HG03095 (cell line): ENCODE results near the gene OTOS.

ENCODE experiments used
- ATAC-seq: cut with Tn5 transposase; IDR thresholded peaks from one replicate; pipeline ENCODE4 v1.9.1; 2021; ENCODE audit warnings: moderate library complexity; ENCODE audit not compliant: unreplicated experiment

The OTOS gene

DNA sequence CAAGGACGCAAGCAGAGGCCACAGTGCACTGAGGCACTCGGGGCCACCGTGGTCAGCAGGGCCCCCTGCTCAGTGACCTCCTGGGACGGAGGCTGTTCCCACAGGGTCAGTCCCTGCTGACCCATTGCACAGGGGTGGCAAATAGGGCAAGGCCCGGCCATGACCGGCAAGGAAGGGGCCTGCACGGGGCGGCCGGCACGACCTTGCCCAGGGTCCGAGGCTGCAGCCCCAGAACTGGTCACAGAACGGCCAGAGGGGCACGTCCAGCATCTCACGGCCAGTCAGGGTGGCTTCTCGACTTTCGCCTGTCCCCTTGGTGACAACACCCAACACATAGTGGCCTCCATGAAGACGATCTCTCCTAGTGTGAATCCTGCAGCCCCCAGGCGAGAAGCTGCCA, 27.6 kb upstream of the OTOS start:
- no peak for ATAC-seq

GRCh38 chr2:240167588-240167880, 27.1 kb upstream of the OTOS start:
- no peak for ATAC-seq

DNA sequence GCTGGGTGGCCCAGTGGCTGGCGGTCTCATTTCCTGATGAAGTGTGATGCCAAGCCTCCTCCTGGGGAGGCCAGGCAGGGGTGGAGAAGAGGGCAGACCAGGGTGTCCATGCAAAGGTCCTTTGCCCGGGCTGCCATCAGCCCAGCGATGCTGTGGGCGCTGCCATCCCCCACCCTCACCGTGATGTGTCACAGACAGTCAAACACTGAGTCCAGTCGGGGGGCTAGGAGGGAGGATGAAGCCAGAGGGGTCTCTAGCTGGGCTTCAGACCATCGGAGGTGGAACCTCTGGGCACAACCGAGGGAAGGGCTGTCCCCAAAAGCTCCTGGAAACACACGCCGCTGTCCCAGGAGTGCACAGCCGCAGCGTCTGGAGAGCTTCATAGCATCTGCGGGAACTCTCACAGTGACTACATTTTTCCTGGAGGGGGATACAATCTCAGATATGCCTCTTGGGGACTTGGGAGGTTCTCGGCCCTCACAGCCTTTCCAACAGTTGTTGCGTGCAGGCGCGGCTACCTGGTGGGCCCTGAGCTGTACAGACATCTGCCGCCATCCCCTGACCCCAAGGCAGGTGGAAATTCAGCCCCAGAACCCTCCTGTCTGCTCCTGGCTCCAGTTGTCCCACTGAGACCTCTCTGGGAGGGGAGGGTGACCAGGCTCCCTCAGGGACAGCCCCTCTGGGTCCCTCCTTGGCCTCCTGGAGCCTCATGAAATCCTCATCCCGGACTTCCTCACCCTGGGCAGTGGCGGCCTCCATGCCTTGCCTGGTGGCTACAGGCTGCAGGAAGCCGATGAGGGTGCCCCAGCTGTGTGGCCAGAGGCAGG, 26.5 kb upstream of the OTOS start:
- ATAC-seq, result no peak

DNA sequence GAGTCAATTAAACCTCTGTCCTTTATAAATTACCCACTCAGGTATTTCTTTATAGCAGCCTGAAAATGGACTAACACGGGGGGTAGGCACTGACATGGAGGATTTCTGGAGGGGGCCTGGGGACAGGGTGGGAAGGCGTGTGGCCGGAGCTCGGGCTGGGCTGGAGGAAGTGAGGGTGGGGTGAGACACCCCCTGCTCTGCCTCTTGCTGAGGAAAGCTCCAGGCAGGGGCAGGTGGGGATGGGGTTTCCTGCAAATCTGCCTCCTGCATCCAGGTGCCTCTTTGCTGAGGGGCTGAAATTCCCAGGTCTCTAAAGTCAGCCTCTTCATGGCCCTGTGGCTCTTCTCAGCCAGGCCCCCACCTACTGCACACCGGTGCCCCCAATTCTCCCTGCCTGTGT, 25.7 kb upstream of the OTOS start:
- ATAC-seq, result no peak

DNA sequence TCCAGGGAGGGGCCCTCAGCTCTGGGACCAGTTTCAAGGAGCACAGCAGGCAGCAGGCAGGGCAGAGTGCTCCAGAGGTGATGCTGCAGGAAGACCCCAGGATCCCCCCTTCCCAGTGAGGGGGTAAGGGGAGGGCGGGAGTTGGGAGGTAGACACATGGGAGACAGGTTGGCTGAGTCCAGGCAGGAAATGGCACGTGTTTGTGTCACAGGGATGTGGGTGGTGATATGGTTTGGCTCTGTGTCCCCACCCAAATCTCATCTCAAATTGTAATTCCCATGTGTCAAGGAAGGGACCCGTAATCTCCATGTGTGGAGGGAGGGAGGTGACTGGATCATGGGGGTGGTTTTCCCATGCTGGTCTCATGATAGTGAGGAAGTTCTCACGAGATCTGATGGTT, 25.2 kb upstream of the OTOS start:
- ATAC-seq, result no peak

DNA sequence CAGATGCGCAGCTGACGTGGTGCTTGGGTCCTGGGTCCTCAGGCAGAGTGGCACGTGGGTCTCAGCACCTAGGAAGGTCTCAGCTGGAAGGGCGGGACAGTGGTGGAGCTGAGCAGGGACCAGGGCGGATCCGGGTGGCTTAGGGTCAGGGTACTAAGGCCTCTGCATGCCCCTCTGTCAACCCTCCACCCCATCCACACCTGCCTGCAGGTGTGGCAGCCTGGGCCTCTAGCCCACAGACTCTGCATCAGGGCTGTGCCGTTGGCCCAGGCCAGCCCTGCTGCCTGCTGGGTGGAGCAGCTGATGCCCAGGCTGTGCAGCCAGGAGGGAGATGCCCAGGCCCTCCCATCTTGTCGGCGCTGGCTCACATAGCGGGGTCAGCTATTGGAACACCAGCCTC, 24.6 kb upstream of the OTOS start:
- no peak for ATAC-seq

- no peak for ATAC-seq
Measured at GRCh38 chr2:240164586-240164985, 24.1 kb upstream of the OTOS start.

GRCh38 chr2:240163844-240164574, 23.6 kb upstream of the OTOS start:
- no peak for ATAC-seq

GRCh38 chr2:240162939-240163714, 22.7 kb upstream of the OTOS start:
- ATAC-seq, result no peak

- ATAC-seq, result no peak
Measured at GRCh38 chr2:240162531-240162930, 22.1 kb upstream of the OTOS start.

- no peak for ATAC-seq
Measured at GRCh38 chr2:240162032-240162431, 21.6 kb upstream of the OTOS start.

- no peak for ATAC-seq
Measured at GRCh38 chr2:240161087-240161750, 20.8 kb upstream of the OTOS start.

GRCh38 chr2:240160291-240161086, 20.0 kb upstream of the OTOS start:
- ATAC-seq, result no peak

GRCh38 chr2:240159251-240159839, 18.9 kb upstream of the OTOS start:
- no peak for ATAC-seq

GRCh38 chr2:240157147-240157470, 16.7 kb upstream of the OTOS start:
- no peak for ATAC-seq

GRCh38 chr2:240156435-240157146, 16.1 kb upstream of the OTOS start:
- ATAC-seq, result no peak

GRCh38 chr2:240155745-240156390, 15.4 kb upstream of the OTOS start:
- ATAC-seq, result no peak

- no peak for ATAC-seq
Measured at GRCh38 chr2:240155048-240155744, 14.7 kb upstream of the OTOS start.

- no peak for ATAC-seq
Measured at GRCh38 chr2:240154606-240155005, 14.1 kb upstream of the OTOS start.
